HK-2 (cell line): ENCODE results near the gene PTPRG.

Experiments
- DNase-seq: peaks from one replicate; pipeline ENCODE4 v3.0.0-alpha.2; 2018; ENCODE audit not compliant: unreplicated experiment

Gene PTPRG

GRCh38 chr3:62183969-62184368, 622.6 kb downstream of the PTPRG start:
- no peak for DNase-seq

- DNase-seq: peak; percentile 12
Observed at GRCh38 chr3:62184559-62184958, 623.2 kb downstream of the PTPRG start.

- DNase-seq: no peak
Observed at GRCh38 chr3:62187022-62187431, 625.7 kb downstream of the PTPRG start.

- peak; percentile 60 for DNase-seq
Observed at GRCh38 chr3:62188681-62189375, 627.5 kb downstream of the PTPRG start.

GRCh38 chr3:62189376-62189698, 628.0 kb downstream of the PTPRG start:
- DNase-seq: no peak

GRCh38 chr3:62192891-62193290, 631.5 kb downstream of the PTPRG start:
- no peak for DNase-seq

GRCh38 chr3:62193586-62194345, 632.4 kb downstream of the PTPRG start:
- no peak for DNase-seq

GRCh38 chr3:62197350-62198012, 636.1 kb downstream of the PTPRG start:
- DNase-seq: no peak

- DNase-seq: no peak
Observed at GRCh38 chr3:62199126-62199525, 637.8 kb downstream of the PTPRG start.

- no peak for DNase-seq
Observed at GRCh38 chr3:62201438-62202035, 640.2 kb downstream of the PTPRG start.

- no peak for DNase-seq
Observed at GRCh38 chr3:62203152-62203551, 641.8 kb downstream of the PTPRG start.

- no peak for DNase-seq
Observed at GRCh38 chr3:62203561-62203960, 642.2 kb downstream of the PTPRG start.

GRCh38 chr3:62207197-62207596, 645.8 kb downstream of the PTPRG start:
- no peak for DNase-seq

GRCh38 chr3:62208385-62208784, 647.0 kb downstream of the PTPRG start:
- no peak for DNase-seq

- DNase-seq: no peak
Observed at GRCh38 chr3:62209101-62209500, 647.7 kb downstream of the PTPRG start.

GRCh38 chr3:62210011-62210410, 648.6 kb downstream of the PTPRG start:
- DNase-seq: no peak

GRCh38 chr3:62211675-62212429, 650.5 kb downstream of the PTPRG start:
- DNase-seq: no peak

GRCh38 chr3:62214850-62215249, 653.5 kb downstream of the PTPRG start:
- no peak for DNase-seq

GRCh38 chr3:62220616-62221015, 659.2 kb downstream of the PTPRG start:
- DNase-seq: no peak

GRCh38 chr3:62225051-62225450, 663.7 kb downstream of the PTPRG start:
- no peak for DNase-seq

GRCh38 chr3:62226601-62227339, 665.4 kb downstream of the PTPRG start:
- no peak for DNase-seq
